ENCODE measurements around the gene EPHA8. TPM values are rescaled to one million over a fixed set of nuclear protein-coding genes. Genes with fewer than 3 reads are reported as not detected.

Gene EPHA8
- total RNA-seq, 1 donor from 2014 or later: not detected

GRCh38 chr1:22597301-22597965 lies 34.1 kb downstream of the EPHA8 start:
- H3K4me2 ChIP-seq: no peak overlapping the region
- H3K36me3 Mint-ChIP-seq: no peaks in the 10 kb centered on the region
- H3K27ac Mint-ChIP-seq: peak overlapping the region; percentile 79

DNA sequence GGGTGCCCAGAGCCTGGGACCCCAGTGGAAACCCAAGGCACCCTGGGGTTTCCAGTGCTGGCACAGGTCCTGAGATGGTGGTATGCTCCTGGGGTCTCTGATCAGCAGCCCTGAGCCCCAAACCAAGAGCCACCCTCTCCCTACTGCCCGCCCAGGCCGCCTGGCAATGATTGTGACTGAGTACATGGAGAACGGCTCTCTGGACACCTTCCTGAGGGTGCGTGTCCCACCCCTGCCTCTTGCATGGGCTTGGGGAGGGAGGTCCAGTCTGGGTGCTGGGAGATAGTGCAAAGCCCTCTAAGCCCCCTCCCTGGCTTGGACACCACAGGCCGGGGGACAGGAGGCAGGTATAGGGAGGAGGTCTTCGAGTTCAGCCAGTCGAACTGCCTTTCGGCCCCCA lies 34.7 kb downstream of the EPHA8 start:
- Mint-ChIP-seq H3K36me3 (no peaks in the 10 kb centered on the region), H3K27me3 (ENCODE audit: insufficient read depth, low read depth) (peaks cover 14% of the 10 kb centered on the region), H3K4me3 (no peak overlapping the region), H3K4me1 (no peaks in the 10 kb centered on the region), H3K9me3 (no peaks in the 10 kb centered on the region), H3K27ac (no peak overlapping the region)
- no peak for TF ChIP-seq EZH2phosphoT487 (IDR thresholded peaks at IDR 0.05)
- TF ChIP-seq, protein P1, sequence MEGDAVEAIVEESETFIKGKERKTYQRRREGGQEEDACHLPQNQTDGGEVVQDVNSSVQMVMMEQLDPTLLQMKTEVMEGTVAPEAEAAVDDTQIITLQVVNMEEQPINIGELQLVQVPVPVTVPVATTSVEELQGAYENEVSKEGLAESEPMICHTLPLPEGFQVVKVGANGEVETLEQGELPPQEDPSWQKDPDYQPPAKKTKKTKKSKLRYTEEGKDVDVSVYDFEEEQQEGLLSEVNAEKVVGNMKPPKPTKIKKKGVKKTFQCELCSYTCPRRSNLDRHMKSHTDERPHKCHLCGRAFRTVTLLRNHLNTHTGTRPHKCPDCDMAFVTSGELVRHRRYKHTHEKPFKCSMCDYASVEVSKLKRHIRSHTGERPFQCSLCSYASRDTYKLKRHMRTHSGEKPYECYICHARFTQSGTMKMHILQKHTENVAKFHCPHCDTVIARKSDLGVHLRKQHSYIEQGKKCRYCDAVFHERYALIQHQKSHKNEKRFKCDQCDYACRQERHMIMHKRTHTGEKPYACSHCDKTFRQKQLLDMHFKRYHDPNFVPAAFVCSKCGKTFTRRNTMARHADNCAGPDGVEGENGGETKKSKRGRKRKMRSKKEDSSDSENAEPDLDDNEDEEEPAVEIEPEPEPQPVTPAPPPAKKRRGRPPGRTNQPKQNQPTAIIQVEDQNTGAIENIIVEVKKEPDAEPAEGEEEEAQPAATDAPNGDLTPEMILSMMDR (IDR thresholded peaks at IDR 0.05): no peak
- no peak for TF ChIP-seq EZH2 (IDR thresholded peaks at IDR 0.05)
- Histone ChIP-seq H3K27me3 (peaks cover 11% of the 10 kb centered on the region), H3K4me2 (no peak overlapping the region), H3K4me3 (no peak overlapping the region), H3K79me2 (ENCODE audit: low read depth) (no peaks in the 10 kb centered on the region), H3K9ac (no peak overlapping the region), H3K36me3 (no peaks in the 10 kb centered on the region), H3F3A (ENCODE audit: low read depth) (no peaks in the 10 kb centered on the region), H3K9me3 (ENCODE audit: low read depth) (no peaks in the 10 kb centered on the region), H3K4me1 (no peaks in the 10 kb centered on the region), H3K27ac (no peak overlapping the region), H4K20me1 (ENCODE audit: low read depth) (no peaks in the 10 kb centered on the region), H2AFZ (replicated peaks) (no peak overlapping the region)
- no peak for DNase-seq (ENCODE audit: low spot score)

More at GRCh38 chr1:22597301-22597965, 34.1 kb downstream of the EPHA8 start:
- Mint-ChIP-seq H3K27me3 (ENCODE audit: insufficient read depth, low read depth) (peaks cover 13% of the 10 kb centered on the region), H3K9me3 (no peaks in the 10 kb centered on the region), H3K4me1 (no peaks in the 10 kb centered on the region), H3K4me3 (no peak overlapping the region)
- Histone ChIP-seq H3K36me3 (no peaks in the 10 kb centered on the region), H3K9me3 (ENCODE audit: low read depth) (no peaks in the 10 kb centered on the region), H2AFZ (replicated peaks) (no peak overlapping the region), H3K4me3 (no peak overlapping the region), H3K27me3 (peaks cover 16% of the 10 kb centered on the region), H3K4me1 (no peaks in the 10 kb centered on the region), H3K79me2 (ENCODE audit: low read depth) (no peaks in the 10 kb centered on the region), H3F3A (ENCODE audit: low read depth) (no peaks in the 10 kb centered on the region), H3K9ac (no peak overlapping the region), H4K20me1 (ENCODE audit: low read depth) (no peaks in the 10 kb centered on the region), H3K27ac (no peak overlapping the region)
- no peak for DNase-seq (ENCODE audit: low spot score)
- no peak for TF ChIP-seq EZH2 (IDR thresholded peaks at IDR 0.05)
- no peak for TF ChIP-seq EZH2phosphoT487 (IDR thresholded peaks at IDR 0.05)
- TF ChIP-seq, protein P1 (IDR thresholded peaks at IDR 0.05): no peak

DNA sequence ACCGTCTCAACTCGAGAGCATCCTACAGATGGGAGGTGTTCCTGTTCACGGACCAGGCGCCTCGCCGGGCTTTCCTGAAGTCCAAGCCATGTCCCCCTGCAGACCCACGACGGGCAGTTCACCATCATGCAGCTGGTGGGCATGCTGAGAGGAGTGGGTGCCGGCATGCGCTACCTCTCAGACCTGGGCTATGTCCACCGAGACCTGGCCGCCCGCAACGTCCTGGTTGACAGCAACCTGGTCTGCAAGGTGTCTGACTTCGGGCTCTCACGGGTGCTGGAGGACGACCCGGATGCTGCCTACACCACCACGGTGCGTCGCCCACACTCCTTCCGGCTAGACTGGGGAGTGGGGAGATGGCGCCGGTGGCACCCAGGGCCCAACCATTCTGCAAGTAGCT lies 35.4 kb downstream of the EPHA8 start:
- H3K4me3 ChIP-seq: no peak overlapping the region
- no peak overlapping the region for H3K27ac ChIP-seq
- H3K9me3 Mint-ChIP-seq: no peaks in the 10 kb centered on the region
- H2AFZ ChIP-seq (replicated peaks): no peak overlapping the region
- H4K20me1 ChIP-seq (ENCODE audit: low read depth): no peaks in the 10 kb centered on the region
- H3K27me3 ChIP-seq: peaks cover 3% of the 10 kb centered on the region
- no peaks in the 10 kb centered on the region for H3K36me3 Mint-ChIP-seq
- H3K9me3 ChIP-seq (ENCODE audit: low read depth): no peaks in the 10 kb centered on the region
- H3K36me3 ChIP-seq: no peaks in the 10 kb centered on the region
- H3K79me2 ChIP-seq (ENCODE audit: low read depth): no peaks in the 10 kb centered on the region
- no peak for DNase-seq (ENCODE audit: low spot score)
- no peak overlapping the region for H3K27ac Mint-ChIP-seq
- no peak overlapping the region for H3K4me3 Mint-ChIP-seq
- H3K9ac ChIP-seq: no peak overlapping the region
- H3K27me3 Mint-ChIP-seq (ENCODE audit: insufficient read depth, low read depth): peaks cover 17% of the 10 kb centered on the region
- no peaks in the 10 kb centered on the region for H3K4me1 Mint-ChIP-seq
- no peaks in the 10 kb centered on the region for H3F3A ChIP-seq (ENCODE audit: low read depth)
- no peak for TF ChIP-seq EZH2 (IDR thresholded peaks at IDR 0.05)
- H3K4me1 ChIP-seq: no peaks in the 10 kb centered on the region
- no peak overlapping the region for H3K4me2 ChIP-seq

DNA sequence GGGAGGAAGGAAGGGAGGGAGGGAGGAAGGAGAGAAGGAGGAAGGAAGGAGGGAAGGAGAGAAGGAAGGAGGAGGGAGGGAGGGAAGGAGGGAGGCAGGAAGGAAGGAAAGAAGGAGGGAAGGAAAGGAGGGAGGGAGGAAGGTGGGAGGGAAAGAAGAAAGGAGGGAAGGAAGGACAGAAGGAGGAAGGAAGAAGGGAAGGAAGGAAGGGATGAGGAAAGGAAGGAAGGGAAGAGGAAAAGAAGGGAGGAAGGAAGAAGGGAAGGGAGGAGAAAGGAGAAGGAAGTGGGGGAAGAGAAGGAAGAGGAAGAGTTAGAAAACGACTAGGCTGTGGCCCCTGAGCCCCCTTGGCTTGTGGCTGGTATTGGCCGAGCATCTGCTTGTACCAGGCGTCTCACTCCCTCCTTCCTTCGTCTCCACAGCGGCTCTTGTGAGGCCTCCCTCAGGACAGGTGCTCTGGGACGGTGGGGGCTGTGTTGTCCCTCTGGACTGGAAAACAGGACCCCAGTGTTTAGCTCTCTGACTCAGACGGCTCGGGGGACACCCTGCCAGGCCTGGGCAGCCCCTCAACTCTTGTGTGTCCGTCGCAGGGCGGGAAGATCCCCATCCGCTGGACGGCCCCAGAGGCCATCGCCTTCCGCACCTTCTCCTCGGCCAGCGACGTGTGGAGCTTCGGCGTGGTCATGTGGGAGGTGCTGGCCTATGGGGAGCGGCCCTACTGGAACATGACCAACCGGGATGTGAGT lies 37.0 kb downstream of the EPHA8 start:
- H3K4me1 ChIP-seq: no peaks in the 10 kb centered on the region
- Mint-ChIP-seq H3K27me3 (ENCODE audit: insufficient read depth, low read depth) (peaks cover 25% of the 10 kb centered on the region), H3K4me1 (no peaks in the 10 kb centered on the region), H3K4me3 (no peak overlapping the region), H3K9me3 (no peaks in the 10 kb centered on the region), H3K27ac (no peak overlapping the region), H3K36me3 (no peaks in the 10 kb centered on the region)
- no peaks in the 10 kb centered on the region for H3K9me3 ChIP-seq (ENCODE audit: low read depth)
- H4K20me1 ChIP-seq (ENCODE audit: low read depth): peaks cover 3% of the 10 kb centered on the region
- no peaks in the 10 kb centered on the region for H3F3A ChIP-seq (ENCODE audit: low read depth)
- H3K79me2 ChIP-seq (ENCODE audit: low read depth): no peaks in the 10 kb centered on the region
- no peak for DNase-seq (ENCODE audit: low spot score)
- no peak overlapping the region for H3K9ac ChIP-seq
- H3K4me2 ChIP-seq: no peak overlapping the region
- H3K27ac ChIP-seq: no peak overlapping the region
- H2AFZ ChIP-seq (replicated peaks): no peak overlapping the region
- H3K36me3 ChIP-seq: no peaks in the 10 kb centered on the region
- H3K27me3 ChIP-seq: peaks cover 6% of the 10 kb centered on the region
- no peak overlapping the region for H3K4me3 ChIP-seq
- no peak for TF ChIP-seq EZH2 (IDR thresholded peaks at IDR 0.05)
- TF ChIP-seq, protein P1 (IDR thresholded peaks at IDR 0.05): no peak
- no peak for TF ChIP-seq EZH2phosphoT487 (IDR thresholded peaks at IDR 0.05)
